Chondrocyte (in vitro differentiated cells): Measurements from ENCODE around the gene GRIK1. TPM values are rescaled to one million over a fixed set of nuclear protein-coding genes. Genes with fewer than 3 reads are reported as not detected.

Experiments
- DNase-seq: peaks from one replicate; pipeline ENCODE4 v3.0.0; 2021; ENCODE audit warnings: mixed read lengths, low spot score
- H3K27ac Mint-ChIP-seq: one replicate; pipeline ENCODE4 v1.8.0; 2021; ENCODE audit warnings: mild to moderate bottlenecking, moderate library complexity, mixed read lengths; ENCODE audit not compliant: unreplicated experiment
- H3K27me3 Mint-ChIP-seq: 2 replicates; pipeline ENCODE4 v1.8.0; 2021; ENCODE audit warnings: low read depth, mixed read lengths
- H3K36me3 Mint-ChIP-seq: 2 replicates; pipeline ENCODE4 v1.8.0; 2021; ENCODE audit warnings: low read depth, mixed read lengths
- H3K4me1 Mint-ChIP-seq: 2 replicates; pipeline ENCODE4 v1.8.0; 2021; ENCODE audit warnings: low read depth, mild to moderate bottlenecking, mixed read lengths
- H3K4me3 Mint-ChIP-seq: one replicate; pipeline ENCODE4 v1.8.0; 2021; ENCODE audit warnings: mild to moderate bottlenecking, moderate library complexity, mixed read lengths; ENCODE audit not compliant: unreplicated experiment
- H3K9me3 Mint-ChIP-seq: 2 replicates; pipeline ENCODE4 v1.8.0; 2021; ENCODE audit warnings: low read depth, mixed read lengths
- total RNA-seq: library from RNA; stranded (reverse); gene quantifications from 3 replicates; pipeline ENCODE4 v1.2.1, GENCODE V29; 2021
- TF ChIP-seq, protein P1 (sequence below): fragments of 200-600 bp; sonication (generic); IDR thresholded peaks from 2 replicates; pipeline ENCODE4 v1.5.0; 2021; ENCODE audit warnings: antibody characterized with exemption, mild to moderate bottlenecking, moderate library complexity

Gene GRIK1
- total RNA-seq, 1 donor from 2014 or later, result 1.2 TPM

DNA sequence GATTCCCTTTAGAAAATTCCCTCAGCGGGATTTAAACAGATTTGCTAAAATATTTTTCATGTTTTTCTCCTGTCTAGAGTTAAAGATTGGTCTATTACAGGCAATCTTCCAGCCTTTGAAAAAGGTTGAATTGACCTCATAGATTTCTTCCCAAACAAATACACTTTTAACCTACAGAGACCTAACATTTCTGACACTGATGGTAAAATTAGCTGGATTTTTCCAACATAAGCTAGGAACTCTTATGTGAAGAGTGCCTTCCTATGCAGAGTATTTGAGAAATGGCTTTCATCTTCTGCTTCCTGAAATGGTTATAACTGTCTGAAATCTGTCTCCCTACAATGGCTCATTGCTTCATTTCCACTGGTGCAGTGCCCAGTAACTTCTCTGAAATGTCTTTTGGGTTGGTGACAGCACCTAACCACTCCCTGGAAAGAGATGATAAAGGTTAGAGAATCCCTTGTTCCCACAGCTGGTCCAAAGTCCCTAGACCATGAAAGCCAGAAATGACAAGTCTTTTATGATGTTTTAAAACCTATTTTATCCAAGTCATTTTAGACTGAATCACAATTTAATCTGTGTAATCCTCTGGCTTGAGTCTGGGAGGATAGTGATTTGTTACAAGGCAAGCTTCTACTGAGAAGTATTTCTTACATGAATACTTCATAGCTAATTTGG, 371.6 kb downstream of the GRIK1 start:
- H3K36me3 Mint-ChIP-seq, result peaks cover 1% of the 10 kb centered on the region
- H3K9me3 Mint-ChIP-seq, result no peaks in the 10 kb centered on the region
- H3K27me3 Mint-ChIP-seq, result no peaks in the 10 kb centered on the region
- TF ChIP-seq, protein P1, sequence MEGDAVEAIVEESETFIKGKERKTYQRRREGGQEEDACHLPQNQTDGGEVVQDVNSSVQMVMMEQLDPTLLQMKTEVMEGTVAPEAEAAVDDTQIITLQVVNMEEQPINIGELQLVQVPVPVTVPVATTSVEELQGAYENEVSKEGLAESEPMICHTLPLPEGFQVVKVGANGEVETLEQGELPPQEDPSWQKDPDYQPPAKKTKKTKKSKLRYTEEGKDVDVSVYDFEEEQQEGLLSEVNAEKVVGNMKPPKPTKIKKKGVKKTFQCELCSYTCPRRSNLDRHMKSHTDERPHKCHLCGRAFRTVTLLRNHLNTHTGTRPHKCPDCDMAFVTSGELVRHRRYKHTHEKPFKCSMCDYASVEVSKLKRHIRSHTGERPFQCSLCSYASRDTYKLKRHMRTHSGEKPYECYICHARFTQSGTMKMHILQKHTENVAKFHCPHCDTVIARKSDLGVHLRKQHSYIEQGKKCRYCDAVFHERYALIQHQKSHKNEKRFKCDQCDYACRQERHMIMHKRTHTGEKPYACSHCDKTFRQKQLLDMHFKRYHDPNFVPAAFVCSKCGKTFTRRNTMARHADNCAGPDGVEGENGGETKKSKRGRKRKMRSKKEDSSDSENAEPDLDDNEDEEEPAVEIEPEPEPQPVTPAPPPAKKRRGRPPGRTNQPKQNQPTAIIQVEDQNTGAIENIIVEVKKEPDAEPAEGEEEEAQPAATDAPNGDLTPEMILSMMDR, result no peak
- H3K27ac Mint-ChIP-seq, result no peak overlapping the region
- H3K4me1 Mint-ChIP-seq, result peaks cover 12% of the 10 kb centered on the region
- no peak for DNase-seq
- no peak overlapping the region for H3K4me3 Mint-ChIP-seq

DNA sequence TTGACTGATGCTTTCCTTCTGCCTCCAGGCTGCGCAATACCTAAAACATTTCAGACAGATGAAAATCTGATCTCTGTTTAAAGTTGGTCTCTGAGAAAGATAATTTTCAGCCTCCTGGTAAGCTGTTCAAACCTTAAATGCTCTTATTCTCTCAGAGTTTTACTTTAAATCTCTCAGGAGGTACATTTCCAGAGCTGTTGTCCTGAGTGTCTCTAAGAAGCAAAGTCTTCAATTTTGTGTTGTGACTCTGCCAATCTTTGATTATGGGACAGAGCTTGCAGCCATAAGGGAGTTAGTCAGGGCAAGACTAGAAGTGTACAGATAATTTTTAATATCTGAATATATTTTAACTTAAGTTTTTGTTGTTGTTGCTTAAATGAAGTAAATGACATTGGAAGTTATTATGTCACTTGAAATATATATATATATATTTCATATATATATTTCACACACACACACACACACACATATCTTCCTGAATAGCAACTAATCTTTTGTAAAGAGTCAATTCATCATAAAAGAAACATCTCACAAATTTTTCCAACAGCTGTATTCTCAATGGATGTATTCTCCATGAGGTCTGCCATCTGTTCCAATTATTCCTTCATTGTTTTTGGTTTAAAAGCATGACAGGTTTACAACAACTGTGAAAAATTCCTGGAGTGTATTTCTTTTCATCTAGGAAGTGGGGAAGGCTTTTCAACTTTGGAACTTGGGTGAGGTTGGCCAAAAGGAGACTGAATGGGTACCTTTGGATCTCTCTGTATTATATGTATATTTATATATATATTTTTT, 381.7 kb downstream of the GRIK1 start:
- H3K9me3 Mint-ChIP-seq, result peaks cover 2% of the 10 kb centered on the region
- no peak overlapping the region for H3K27ac Mint-ChIP-seq
- no peaks in the 10 kb centered on the region for H3K27me3 Mint-ChIP-seq
- H3K4me3 Mint-ChIP-seq, result no peak overlapping the region
- H3K4me1 Mint-ChIP-seq, result peaks cover 8% of the 10 kb centered on the region
- TF ChIP-seq, protein P1, result no peak
- DNase-seq, result no peak
- H3K36me3 Mint-ChIP-seq, result no peaks in the 10 kb centered on the region

DNA sequence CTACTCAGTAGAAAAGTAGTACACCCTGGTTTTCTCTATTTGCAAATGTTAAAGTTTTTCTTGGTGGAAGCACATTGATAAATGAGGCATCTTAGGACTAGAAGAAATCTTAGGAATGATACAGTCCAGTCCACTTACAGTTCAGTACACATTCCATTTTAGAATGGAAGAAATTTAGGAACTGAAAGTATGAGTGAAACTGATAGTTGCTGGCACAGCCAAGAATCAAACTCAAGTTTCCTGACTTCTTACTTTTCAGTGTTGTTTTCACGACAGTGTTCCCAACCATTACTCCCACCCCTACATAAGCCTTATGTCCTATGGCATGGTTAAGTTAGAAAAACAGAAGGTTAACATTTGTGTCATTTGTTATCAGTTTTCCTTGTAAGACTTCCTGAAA, 382.6 kb downstream of the GRIK1 start:
- Mint-ChIP-seq H3K4me3 (no peak overlapping the region), H3K4me1 (peaks cover 8% of the 10 kb centered on the region), H3K27ac (no peak overlapping the region), H3K36me3 (no peaks in the 10 kb centered on the region), H3K9me3 (peaks cover 2% of the 10 kb centered on the region), H3K27me3 (no peaks in the 10 kb centered on the region)
- DNase-seq, result no peak
- TF ChIP-seq, protein P1, result no peak

DNA sequence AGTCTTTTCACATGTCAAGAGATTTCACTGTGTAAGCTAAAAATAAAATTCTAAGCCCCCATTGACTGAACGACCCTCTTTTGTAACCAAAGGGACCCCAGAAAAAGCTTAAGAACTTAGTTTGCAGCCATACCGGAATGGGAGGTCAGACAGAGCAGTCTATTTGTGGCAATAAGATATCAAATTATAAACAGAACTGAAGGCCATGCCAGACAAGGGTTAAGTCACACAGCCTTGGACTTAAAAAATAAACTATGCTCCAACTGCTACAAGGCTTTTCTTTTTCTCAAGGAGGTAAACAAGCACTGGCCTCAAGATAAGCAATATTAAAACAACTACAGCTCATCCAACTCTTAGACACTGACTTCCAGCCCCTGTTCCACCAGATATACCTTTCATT, 384.2 kb downstream of the GRIK1 start:
- DNase-seq, result no peak
- TF ChIP-seq, protein P1, result no peak
- Mint-ChIP-seq H3K27ac (no peak overlapping the region), H3K9me3 (peaks cover 2% of the 10 kb centered on the region), H3K4me3 (no peak overlapping the region), H3K27me3 (no peaks in the 10 kb centered on the region), H3K36me3 (no peaks in the 10 kb centered on the region), H3K4me1 (peaks cover 8% of the 10 kb centered on the region)

DNA sequence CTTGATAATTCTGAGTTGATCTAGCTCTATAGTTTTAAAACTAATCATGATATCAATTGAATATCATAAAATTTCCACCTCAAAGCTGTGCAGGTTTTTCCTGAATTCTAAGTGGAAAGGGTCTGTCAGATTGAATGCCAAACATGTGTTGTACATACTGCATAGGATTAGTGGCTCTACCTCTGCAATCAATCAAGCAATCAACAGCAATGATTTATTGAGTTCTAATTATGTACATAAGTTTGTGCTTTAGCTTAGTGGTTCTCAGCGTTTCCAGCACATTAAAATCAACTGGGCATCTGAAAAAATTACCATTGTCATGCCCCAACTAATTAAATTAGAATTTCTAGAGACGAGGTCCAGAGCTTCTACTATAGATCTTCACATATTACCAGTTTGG, 389.6 kb downstream of the GRIK1 start:
- Mint-ChIP-seq H3K9me3 (no peaks in the 10 kb centered on the region), H3K36me3 (no peaks in the 10 kb centered on the region), H3K27me3 (no peaks in the 10 kb centered on the region), H3K27ac (no peak overlapping the region), H3K4me1 (peaks cover 5% of the 10 kb centered on the region), H3K4me3 (no peak overlapping the region)
- TF ChIP-seq, protein P1, result no peak
- no peak for DNase-seq
